HuH-7.5 (cell line): Measurements from ENCODE around the gene CCIN.
"Not testable (repeated sequence)": the region's sequence is repeated elsewhere in the genome, so short reads cannot be mapped to it uniquely, and the experiment has no call there.

Experiments used
- DNase-seq: peaks from one replicate; pipeline ENCODE4 v3.0.0; 2011; ENCODE audit warnings: low spot score

The CCIN gene

DNA sequence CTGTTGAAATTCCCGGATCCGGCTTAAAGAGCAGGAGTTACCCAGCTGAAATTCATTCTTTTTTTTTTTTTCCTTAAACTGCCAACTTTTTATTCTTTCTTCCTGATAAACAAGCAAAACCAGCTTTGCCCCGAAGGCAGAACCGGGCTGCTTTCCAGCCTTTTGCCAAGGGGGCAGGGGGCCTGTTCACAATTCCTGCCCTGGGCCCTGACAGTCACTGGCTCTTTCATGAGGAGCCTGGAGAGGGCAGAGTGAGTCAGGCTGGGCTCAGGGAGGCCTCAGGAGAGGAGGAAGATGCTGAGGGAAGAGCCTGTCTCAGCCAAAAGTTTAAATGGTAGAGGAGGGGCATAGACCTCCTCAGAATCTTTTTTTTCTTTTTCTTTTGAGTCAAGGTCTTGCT lies 27.9 kb upstream of the CCIN start:
- no peak for DNase-seq

DNA sequence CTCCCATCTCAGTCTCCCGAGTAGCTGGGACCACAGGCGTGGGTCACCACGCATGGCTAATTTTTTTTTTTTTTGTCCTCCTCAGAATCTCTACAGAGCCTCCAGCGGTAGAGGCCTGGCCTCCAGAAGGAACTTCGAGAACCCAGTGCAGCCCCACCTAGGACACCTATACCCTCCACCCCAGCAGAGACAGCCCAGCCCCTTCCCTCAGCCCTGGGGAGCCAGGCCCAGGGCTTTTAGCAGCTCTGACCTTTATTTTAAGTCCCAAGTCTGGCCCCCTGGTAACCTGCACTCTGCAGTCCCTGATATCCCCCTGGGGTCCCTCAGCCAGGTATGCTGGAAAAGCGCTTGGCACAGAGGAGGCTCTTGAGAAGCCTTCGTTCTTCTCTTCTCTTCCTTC lies 27.4 kb upstream of the CCIN start:
- DNase-seq: no peak

DNA sequence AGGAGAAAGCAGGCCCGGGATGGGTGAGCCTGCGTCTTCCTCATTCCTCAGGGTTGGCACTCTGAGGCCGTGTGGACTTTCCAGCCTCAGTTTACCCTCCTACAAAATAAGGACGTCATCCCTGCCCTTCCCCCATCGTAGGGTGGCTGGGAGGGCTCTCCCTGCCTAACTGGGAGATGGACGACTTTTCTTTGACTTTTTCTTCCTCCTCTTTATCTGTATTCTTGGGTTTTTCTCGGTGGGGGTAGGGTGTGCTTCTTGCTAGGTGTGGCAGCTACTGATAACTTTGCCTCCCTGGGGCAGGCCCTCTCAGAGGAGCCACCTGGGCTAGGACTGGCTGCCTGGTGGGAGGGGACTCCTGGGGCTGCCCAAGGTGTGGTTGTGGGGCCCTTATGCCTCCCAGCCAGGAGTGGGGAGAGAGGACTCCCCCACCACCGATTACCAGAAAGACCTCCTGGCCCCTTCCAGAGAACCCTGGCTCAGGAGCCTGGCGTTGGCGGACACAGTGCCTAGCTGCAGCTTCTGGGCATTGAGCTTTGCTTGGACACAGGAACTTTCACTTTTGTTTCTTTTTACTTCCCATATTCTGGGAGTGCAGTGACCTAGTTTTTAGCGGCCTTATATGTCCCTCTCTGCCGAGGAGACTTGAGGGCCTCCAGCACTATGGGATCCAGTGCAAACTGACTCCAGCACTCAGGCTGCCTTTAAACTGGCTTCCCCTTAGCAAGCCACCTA lies 26.5 kb upstream of the CCIN start:
- no peak for DNase-seq

DNA sequence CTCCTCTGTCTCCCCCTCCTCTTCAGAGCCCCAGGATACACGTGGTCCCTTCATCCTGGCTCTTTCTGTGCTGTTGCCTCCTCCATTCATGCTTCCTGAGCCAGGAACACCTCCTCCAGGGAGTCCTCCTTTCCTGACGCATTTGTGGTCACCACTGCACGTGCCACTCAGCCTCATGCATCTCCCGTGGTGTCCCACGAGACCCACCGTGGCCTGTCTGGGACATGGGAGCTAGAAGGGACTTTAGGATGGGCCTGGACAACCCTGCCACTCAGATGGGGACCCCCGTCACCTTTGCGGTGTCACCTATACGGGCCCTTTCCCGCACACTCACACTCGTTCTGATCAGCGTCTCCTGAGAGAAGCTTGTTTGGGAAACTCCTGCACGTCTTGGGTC lies 25.9 kb upstream of the CCIN start:
- no peak for DNase-seq

DNA sequence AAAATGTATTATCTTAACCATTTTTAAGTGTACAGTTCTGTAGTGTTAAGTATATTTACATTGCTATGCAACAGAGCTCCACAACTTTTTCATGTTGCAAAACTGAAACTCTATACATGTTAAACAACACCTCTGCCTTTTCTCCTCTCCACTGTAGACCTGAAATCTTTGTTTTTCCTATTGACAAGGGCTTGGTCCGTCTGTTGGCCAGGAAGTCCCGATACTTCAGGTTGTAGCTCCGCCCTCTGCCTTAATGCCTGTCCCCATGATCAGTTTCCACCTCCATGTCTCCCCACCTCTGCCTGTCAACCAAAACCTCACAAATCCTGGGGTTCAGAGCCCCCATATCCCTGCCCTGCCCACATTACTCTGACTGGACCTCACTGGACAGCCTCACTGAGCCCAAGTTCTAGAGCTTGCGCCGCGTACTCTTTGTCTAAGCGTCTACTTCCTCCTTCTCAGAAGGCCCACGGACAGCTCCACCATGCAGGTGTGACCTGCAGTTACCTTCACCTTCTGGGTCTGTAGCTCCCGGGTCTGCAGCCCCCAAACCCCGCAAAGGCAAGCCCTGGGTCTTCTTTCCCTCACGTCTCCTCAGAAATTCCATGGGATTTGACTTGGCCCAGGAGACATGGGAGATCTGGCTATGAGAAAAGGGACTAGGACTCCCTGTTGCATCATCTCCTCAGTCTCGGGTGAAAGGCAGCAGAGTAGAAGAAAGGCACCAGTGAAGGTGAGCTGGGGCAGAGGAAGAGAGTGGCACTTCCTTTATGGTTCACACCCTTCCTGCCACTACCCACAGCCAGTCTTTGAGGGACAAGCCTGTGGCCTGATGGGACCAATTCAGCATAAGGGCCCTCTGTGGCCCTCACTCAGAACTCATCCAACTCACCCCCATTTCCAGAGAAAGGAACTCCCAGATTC lies 24.6 kb upstream of the CCIN start:
- DNase-seq: no peak

DNA sequence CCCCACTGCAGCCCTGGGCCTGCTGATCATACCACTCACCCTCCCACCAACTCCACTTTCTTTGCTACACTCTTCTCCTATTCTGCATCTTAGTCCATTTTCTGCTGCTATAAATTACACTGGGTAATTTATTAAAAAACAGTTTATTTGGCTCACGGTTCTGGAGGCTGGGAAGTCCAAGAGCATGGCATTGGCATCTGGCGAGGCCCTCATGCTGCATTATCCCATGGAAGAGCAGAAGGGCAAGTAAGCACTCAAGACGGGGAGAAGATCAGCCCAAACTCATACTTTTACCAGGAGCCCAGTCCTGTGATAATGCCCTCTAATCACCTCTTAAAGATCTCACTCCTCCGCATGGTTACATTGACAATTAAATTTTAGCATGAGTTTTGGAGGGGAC lies 23.2 kb upstream of the CCIN start:
- DNase-seq: no peak

DNA sequence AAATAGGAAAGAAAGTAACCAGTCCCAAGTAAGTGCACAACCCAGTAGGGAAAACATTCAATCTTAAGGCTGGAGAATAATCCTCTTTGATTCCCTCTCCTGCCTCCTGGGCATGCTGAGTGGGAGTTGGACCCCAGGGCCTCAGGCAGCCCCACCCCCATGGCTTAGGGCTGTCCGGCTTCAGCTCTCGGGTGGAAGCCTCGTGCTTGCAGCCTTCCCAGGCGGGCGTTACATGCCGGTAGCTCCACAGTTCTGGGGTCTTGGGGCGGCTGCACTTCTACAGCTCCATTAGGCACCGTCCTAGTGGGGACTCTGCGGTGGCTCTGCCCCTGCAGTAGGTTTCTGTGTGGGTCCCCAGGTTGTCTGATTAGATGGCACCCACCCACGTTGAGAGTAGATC lies 22.5 kb upstream of the CCIN start:
- no peak for DNase-seq

DNA sequence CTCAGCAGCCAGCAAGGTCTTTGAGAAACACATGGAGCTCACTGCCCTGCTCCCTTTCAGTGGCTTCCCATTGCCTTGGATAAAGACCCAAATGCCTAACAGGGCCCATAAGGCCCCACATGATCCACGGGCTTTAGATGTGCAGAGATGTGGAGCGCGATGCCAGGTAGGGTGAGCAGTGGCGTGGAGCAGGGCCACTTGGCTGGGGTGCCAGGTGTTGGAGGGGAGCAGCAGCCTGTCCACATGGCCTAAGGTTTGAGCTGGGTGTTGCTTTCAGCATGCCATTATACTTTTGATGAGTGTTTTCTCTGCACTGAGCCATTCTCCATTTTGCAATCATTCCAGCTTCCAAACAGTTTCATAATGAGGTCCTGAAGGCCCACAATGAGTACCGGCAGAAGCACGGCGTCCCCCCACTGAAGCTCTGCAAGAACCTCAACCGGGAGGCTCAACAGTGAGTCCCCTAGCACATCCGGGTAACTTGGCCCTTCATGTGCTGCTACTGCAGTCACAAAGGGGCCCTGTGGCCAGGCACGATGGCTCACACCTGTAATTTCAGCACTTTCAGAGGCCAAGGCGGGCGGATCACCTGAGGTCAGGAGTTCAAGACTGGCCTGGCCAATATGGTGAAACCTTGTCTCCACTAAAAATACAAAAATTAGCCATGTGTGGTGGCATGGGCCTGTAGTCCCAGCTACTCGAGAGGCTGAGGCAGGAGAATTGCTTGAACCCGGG lies 21.6 kb upstream of the CCIN start:
- no peak for DNase-seq

DNA sequence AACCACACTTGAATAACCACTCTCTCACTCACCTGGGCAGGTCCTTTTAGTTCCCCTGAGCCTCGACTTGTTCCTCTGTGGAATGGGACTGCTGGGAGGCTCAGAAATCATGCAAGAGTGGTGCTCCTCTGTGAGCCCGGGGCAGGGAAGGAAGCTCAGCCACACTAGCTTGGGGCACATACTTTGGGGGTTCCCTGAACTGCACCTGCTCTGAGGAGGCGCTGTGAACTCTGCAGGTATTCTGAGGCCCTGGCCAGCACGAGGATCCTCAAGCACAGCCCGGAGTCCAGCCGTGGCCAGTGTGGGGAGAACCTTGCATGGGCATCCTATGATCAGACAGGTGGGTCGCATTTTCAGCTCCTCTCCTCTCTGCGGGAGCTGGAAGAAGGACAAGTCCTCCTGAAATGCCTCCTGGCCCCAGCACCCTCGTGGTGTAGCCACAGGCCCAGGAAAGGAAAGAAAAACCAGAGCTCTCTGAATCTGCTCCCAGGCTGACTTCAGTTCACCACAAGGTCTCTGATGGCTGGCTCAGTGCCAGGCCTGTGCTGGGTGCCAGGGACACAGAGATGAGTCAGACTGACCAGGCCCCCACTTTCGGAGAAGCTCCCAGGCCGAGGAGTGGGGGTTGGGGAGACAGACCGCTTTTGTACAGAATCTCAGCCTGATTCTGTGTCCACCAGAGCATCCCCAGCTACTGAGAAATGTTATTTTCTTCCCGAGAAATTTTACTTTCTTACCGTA lies 20.7 kb upstream of the CCIN start:
- DNase-seq: no peak

DNA sequence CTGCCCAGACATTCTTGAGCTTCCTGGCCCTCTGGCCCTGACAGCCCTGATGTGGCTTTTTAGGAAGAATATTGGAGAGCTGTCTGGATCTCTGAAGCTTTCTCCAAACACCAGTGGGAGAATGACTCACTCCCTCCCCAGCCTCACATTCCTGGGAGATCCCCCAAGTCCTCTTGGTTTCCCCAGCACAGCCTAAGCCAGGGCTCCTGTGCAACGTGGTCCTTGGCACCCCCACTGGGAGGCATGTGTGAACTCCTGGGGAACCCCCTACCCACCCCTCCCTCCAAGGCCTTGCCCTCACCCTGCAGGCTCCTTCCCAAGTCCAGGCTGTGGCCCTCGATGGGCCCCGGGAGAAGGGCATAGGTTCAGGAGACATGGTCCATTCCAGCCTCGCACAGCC lies 20.0 kb upstream of the CCIN start:
- no peak for DNase-seq

DNA sequence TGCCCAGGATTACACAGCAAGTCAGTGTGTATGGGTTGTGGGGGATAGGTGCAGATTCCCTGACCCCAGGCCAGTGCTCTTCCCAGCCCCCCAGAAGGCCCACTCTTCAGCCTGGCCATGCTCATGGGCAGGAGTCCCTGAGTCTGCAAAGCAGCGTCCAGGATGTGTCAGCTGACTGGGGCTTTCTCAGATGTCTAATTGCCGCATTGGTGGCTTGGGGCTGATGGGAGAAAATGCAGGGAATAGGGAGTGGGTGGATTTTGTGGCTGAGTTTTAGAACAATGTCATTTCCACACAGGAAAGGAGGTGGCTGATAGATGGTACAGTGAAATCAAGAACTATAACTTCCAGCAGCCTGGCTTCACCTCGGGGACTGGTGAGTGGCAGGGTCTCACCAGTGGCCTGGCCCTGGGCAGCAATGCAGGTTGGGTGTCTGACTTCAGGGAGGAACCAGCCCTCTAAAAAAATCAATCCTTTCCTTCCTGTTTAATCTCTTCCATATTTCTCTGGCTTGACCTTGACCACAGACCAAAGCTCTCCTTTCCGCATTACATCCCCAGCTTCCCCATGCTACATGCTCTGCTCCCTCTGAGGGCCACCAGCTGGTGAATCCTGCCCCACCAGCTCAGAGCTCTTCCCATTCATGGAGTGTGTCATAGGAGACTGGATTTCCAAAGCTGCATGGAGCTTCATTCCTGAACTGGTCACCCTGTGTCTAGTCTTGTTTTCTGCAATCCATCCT lies 18.4 kb upstream of the CCIN start:
- no peak for DNase-seq

DNA sequence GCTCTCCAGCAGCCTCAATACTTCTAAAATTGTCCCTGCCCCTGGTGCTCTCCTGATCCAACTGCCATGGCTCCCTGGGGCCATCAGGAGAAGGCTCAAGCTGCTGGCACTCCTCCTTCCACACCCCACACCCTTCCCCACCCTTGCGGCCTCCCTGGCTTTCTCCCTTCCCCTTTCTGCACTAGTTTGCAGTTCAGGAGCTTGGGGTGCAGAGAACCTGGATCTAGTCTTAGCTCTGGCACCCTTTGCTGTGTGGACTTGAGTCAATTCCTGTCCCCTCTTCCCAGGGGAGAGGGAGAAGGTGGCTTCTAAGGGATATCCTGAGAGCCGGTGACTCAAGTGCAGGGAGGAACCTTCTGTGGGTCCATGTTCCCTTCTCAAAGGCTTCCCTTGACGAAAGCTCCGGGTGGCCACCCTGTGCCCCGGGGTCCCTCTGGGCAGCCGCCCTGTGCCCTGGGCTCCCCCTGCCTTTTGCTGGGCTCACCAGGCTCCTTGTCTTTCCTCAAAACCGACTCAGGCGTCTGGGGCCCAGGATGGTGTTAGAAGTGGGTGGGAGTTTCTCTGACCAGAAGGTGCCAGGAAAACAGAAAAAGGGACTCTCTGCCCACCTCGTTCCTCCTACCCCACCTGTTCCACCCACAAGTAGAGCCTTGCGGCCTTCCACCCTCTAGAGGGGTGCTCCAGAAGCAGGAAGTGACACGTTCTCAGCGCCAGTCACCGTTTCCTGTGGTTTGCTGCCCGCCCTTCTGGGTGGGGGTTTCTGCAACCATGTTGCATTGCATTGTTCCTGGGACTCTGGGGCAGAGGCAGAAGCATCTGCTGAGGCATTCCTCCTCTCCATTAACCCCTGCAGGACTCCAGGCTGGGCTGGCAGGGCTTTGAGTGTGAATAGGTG lies 17.6 kb upstream of the CCIN start:
- no peak for DNase-seq

DNA sequence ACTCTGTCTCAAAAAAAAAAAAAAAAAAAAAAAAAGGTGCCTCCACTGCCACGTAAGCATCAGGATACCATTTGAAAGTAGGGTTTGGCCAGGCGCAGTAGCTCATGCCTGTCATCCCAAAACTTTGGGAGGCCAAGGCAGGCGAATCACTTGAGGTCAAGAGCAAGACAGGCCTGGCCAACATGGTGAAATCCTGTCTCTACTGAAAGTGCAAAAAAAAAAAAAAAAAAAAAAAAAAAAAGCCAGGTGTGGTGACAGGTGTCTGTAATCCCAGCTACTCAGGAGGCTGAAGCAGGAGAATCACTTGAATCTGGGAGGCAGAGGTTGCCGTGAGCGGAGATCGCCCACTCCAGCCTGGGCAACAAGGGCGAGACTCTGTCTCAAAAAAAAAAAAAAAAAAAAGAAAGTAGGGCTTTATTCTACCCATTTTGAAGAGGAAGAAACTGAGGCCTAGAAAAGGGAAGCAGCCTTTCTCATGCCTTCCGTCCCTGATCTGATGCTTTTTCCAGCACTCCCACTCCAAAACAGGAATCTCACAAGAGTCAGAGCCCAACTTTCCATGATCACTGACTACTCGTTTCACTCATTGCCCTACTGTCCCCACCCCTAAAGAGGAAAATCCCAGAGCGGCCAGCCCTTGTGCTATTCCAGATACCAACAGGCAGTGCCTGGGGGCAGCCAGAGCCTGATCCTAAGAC lies 16.3 kb upstream of the CCIN start:
- DNase-seq: no peak

DNA sequence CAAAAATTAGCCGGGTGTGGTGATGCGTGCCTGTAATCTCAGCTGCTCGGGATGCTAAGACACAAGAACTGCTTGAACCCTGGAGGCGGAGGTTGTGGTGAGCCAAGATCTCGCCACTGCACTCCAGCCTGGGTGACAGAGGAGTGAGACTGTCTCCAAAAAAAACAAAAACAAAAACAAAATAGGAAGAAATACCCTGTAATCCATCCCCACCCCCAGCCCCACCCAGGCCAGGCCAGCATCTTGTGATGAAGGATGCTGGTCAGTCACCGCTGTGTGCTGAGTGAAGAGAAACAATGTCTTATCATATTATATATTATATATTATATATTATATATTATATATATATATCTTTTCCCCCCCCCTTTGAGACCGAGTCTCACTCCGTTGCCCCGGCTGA lies 15.4 kb upstream of the CCIN start:
- DNase-seq: no peak

DNA sequence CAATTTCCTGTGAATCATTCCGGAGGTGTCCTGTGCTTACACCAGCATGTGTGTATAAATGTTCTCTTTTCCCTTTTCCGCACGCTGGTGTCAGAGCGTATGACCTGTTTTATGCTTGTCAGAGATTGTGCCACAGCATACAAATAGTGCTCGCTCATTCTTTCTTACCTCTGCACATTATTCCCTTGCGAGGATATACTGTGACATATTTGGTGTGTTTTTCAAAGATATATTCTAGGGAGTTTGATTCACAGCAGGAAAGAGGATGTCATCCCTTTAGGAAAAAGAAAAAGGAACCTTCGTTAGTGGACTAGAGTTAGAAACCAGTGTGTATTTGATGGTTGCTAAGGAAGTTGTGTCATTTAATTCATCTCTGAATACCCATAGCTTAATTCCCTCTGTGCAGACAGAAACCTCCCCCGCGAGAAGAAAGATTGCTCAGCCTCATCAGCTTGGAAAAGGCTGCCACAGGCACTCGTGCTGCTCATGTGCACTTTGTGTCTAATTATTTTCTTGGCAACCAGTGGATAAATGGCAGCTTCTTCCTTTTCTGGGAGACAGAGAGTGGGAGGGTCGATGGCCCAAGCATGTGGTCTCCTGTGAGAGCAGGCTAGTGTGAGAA lies 14.7 kb upstream of the CCIN start:
- no peak for DNase-seq

DNA sequence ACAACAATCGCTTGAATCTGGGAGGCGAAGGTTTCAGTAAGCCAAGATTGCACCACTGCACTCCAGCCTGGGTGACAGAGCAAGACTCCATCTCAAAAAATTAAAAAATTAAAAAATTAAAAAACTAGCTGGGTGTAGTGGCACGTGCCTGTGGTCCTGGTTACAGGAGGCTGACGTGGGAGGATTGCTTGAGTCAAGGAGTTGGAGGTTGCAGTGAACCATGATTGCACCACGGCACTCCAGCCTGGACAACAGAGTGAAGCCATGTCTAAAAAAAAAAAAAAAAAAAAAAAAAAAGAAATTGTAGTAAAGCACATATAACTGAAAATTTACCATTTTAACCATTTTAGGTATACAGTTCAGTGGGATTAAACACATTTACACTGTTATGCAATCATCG lies 13.1 kb upstream of the CCIN start:
- DNase-seq: no peak

DNA sequence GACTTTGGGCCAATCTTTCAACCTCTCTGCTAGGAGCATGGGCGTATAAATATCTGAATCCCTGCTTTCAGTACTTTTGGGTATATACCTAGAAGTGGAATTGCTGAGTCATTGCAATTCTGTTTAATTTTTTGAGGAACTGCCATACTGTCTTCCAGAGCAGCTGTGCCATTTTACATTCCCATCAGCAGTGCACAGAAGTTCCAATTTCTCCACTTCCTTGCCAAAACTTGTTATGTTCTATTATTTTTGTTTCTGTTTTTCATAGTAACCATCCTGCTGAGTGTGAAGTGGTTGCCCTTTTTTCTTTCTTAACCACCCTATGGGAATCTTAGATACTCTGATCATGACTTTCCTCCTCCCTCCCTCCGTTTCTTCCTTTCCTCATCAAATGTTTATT lies 11.1 kb upstream of the CCIN start:
- DNase-seq: no peak

DNA sequence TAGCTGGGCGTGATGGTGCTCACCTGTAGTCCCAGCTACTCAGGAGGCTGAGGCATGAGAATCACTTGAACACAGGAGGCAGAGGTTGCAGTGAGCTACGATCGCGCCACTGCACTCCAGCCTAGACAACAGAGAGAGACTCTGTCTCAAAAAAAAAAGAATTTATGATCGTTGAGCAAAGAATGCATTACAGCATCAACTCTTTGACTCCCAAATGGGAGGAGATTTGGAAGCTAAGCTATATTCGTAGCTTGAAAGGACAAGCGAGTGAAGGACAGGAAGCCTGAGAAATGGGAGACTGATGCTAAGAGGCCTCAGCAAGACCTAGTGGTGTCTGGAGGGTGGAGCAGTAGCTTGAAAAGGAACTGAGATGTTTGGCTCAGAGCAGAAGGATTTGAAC lies 10.3 kb upstream of the CCIN start:
- no peak for DNase-seq

DNA sequence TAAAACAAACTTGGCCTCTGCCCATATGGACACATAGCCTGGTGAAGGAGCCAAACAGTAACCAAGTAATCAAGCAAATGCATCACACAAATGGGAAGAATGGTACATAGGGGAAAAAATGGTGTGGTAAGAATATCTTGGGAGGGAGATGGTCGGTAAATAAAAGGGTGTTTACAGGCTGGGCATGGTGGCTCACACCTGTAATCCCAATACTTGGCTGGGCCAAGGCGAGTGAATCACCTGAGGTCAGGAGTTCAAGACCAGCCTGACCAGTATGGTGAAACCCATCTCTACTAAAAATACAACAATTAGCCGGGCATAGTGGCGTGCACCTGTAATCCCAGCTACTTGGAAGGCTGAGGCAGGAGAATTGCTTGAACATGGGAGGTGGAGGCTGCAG lies 9.7 kb upstream of the CCIN start:
- not testable (repeated sequence) for DNase-seq
